ENCODE data around the gene SGCA.

The SGCA gene

GRCh38 chr17:50175035-50175807 is 9.4 kb downstream of the SGCA start:
- no peaks in the 10 kb centered on the region for H3F3A ChIP-seq (ENCODE audit: insufficient read depth, low read length)
- H3K4me1 ChIP-seq (ENCODE audit: insufficient read depth, low read length, severe bottlenecking) = peaks cover 7% of the 10 kb centered on the region
- no peak overlapping the region for H2AFZ ChIP-seq (ENCODE audit: low read length)
- no peaks in the 10 kb centered on the region for H3K79me2 ChIP-seq (ENCODE audit: insufficient read depth, low read length)
- no peaks in the 10 kb centered on the region for H3K36me3 ChIP-seq (ENCODE audit: insufficient read depth, low read length)
- H3K9me3 ChIP-seq (ENCODE audit: low read length) = no peaks in the 10 kb centered on the region
- H3K27me3 ChIP-seq (ENCODE audit: insufficient read depth, low read length) = no peaks in the 10 kb centered on the region; the same call in 1 of the 2 replicates
- H3K4me3 ChIP-seq (ENCODE audit: low read depth, low read length, poor library complexity, severe bottlenecking) = no peak overlapping the region
- no peaks in the 10 kb centered on the region for H4K20me1 ChIP-seq (ENCODE audit: insufficient read depth, low read length)
- no peak overlapping the region for H3K27ac ChIP-seq (ENCODE audit: low read depth, low read length, poor library complexity, severe bottlenecking)
- H3K9ac ChIP-seq (ENCODE audit: low read length) = no peak overlapping the region
- TF ChIP-seq EZH2 (IDR thresholded peaks at IDR 0.05; ENCODE audit: borderline replicate concordance, low read length) = no peak
- TF ChIP-seq, protein P1, sequence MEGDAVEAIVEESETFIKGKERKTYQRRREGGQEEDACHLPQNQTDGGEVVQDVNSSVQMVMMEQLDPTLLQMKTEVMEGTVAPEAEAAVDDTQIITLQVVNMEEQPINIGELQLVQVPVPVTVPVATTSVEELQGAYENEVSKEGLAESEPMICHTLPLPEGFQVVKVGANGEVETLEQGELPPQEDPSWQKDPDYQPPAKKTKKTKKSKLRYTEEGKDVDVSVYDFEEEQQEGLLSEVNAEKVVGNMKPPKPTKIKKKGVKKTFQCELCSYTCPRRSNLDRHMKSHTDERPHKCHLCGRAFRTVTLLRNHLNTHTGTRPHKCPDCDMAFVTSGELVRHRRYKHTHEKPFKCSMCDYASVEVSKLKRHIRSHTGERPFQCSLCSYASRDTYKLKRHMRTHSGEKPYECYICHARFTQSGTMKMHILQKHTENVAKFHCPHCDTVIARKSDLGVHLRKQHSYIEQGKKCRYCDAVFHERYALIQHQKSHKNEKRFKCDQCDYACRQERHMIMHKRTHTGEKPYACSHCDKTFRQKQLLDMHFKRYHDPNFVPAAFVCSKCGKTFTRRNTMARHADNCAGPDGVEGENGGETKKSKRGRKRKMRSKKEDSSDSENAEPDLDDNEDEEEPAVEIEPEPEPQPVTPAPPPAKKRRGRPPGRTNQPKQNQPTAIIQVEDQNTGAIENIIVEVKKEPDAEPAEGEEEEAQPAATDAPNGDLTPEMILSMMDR (IDR thresholded peaks at IDR 0.05; ENCODE audit: low read length) = no peak
- no peak overlapping the region for H3K4me2 ChIP-seq (ENCODE audit: low read length)
- no peaks in the 10 kb centered on the region for H3K9me2 ChIP-seq (ENCODE audit: low read depth, low read length)

- Histone ChIP-seq H3K79me2 (ENCODE audit: insufficient read depth, low read length) (no peaks in the 10 kb centered on the region), H3K27ac (ENCODE audit: low read depth, low read length, poor library complexity, severe bottlenecking) (no peak overlapping the region), H3K4me1 (ENCODE audit: insufficient read depth, low read length, severe bottlenecking) (peaks cover 7% of the 10 kb centered on the region), H3K9me3 (ENCODE audit: low read length) (no peaks in the 10 kb centered on the region), H3K4me3 (ENCODE audit: low read depth, low read length, poor library complexity, severe bottlenecking) (no peak overlapping the region), H3K27me3 (ENCODE audit: insufficient read depth, low read length) (no peaks in the 10 kb centered on the region; the same call in 1 of the 2 replicates), H2AFZ (ENCODE audit: low read length) (no peak overlapping the region), H3K9ac (ENCODE audit: low read length) (no peak overlapping the region), H3K4me2 (ENCODE audit: low read length) (no peak overlapping the region), H3F3A (ENCODE audit: insufficient read depth, low read length) (no peaks in the 10 kb centered on the region), H4K20me1 (ENCODE audit: insufficient read depth, low read length) (no peaks in the 10 kb centered on the region), H3K36me3 (ENCODE audit: insufficient read depth, low read length) (no peaks in the 10 kb centered on the region), H3K9me2 (ENCODE audit: low read depth, low read length) (no peaks in the 10 kb centered on the region)
- TF ChIP-seq, protein P1 (IDR thresholded peaks at IDR 0.05; ENCODE audit: low read length) = no peak
- no peak for TF ChIP-seq EZH2 (IDR thresholded peaks at IDR 0.05; ENCODE audit: borderline replicate concordance, low read length)
Measured at GRCh38 chr17:50176559-50177357, 11.0 kb downstream of the SGCA start.

DNA sequence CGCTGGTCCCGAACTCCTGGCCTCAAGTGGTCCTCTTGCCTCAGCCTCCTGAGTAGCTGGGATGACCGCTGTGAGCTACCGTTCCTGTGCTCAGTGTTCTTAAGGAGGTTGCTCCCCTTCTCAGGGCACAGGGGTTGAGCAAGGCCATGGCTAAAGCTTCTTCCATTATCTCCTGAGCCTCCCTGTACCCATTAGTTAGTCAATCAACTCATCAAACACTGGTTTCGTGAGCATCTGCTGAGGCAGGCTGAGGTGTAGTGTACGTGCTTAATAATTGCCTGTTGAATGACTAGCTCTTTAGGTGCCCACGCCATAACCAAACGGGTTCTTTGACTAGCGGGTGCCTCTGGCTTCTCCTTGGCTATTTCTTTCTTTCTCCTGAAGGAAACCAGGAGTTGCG is 11.7 kb downstream of the SGCA start:
- H3K27me3 ChIP-seq (ENCODE audit: insufficient read depth, low read length) = no peaks in the 10 kb centered on the region; the same call in 1 of the 2 replicates
- no peak overlapping the region for H3K9ac ChIP-seq (ENCODE audit: low read length)
- no peaks in the 10 kb centered on the region for H3K36me3 ChIP-seq (ENCODE audit: insufficient read depth, low read length)
- no peaks in the 10 kb centered on the region for H3K79me2 ChIP-seq (ENCODE audit: insufficient read depth, low read length)
- no peak for TF ChIP-seq EZH2 (IDR thresholded peaks at IDR 0.05; ENCODE audit: borderline replicate concordance, low read length)
- TF ChIP-seq, protein P1 (IDR thresholded peaks at IDR 0.05; ENCODE audit: low read length) = no peak
- no peaks in the 10 kb centered on the region for H3F3A ChIP-seq (ENCODE audit: insufficient read depth, low read length)
- H3K4me2 ChIP-seq (ENCODE audit: low read length) = no peak overlapping the region
- no peak overlapping the region for H3K27ac ChIP-seq (ENCODE audit: low read depth, low read length, poor library complexity, severe bottlenecking)
- no peaks in the 10 kb centered on the region for H3K9me2 ChIP-seq (ENCODE audit: low read depth, low read length)
- H4K20me1 ChIP-seq (ENCODE audit: insufficient read depth, low read length) = no peaks in the 10 kb centered on the region
- no peaks in the 10 kb centered on the region for H3K9me3 ChIP-seq (ENCODE audit: low read length)
- peaks cover 7% of the 10 kb centered on the region for H3K4me1 ChIP-seq (ENCODE audit: insufficient read depth, low read length, severe bottlenecking)
- H2AFZ ChIP-seq (ENCODE audit: low read length) = no peak overlapping the region
- no peak overlapping the region for H3K4me3 ChIP-seq (ENCODE audit: low read depth, low read length, poor library complexity, severe bottlenecking)
